Ammon's horn (tissue), 1 donor: ENCODE measurements around the gene MEF2A.

Experiments
- DNase-seq: peaks from one replicate; pipeline ENCODE4 v3.0.0-alpha.2; 2016; ENCODE audit warnings: low spot score

The MEF2A gene

DNA sequence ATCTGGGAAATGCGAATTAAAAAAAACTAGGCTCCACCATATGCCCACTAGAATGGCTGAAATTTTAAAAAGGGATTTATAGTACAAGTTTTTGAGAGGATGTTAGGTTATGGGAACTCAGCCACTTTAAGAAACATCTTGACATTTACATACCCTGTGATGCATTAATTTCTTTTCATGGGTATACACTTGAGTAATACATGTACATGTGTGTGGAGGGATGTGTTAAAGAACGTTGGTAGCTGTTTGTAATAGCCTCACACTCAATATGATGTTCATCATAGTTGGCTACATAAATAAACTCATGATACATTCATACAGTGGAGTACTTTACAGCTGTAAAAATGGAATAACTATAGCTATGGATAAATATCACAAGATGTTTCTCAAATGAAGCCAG is 40.9 kb downstream of the MEF2A start:
- no peak for DNase-seq

DNA sequence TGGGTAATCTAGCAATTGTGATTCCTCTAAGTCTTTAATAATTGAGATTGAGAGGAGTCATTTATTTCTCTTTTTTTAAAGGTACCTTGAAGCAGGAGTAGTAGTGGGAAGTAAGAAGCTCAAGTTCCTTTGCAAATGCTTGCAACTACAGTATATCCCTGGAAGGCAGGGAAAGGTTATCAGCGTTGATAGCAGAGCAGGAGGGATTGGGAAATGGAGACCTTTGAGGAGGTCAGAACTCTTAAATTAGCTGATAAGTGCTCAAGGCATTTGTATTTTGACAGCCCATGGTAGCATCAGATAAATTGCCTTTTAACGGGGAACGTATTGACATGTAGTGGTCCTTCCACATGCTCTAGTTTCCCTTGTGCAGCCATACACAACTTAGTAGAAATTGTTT is 47.7 kb downstream of the MEF2A start:
- DNase-seq = no peak

DNA sequence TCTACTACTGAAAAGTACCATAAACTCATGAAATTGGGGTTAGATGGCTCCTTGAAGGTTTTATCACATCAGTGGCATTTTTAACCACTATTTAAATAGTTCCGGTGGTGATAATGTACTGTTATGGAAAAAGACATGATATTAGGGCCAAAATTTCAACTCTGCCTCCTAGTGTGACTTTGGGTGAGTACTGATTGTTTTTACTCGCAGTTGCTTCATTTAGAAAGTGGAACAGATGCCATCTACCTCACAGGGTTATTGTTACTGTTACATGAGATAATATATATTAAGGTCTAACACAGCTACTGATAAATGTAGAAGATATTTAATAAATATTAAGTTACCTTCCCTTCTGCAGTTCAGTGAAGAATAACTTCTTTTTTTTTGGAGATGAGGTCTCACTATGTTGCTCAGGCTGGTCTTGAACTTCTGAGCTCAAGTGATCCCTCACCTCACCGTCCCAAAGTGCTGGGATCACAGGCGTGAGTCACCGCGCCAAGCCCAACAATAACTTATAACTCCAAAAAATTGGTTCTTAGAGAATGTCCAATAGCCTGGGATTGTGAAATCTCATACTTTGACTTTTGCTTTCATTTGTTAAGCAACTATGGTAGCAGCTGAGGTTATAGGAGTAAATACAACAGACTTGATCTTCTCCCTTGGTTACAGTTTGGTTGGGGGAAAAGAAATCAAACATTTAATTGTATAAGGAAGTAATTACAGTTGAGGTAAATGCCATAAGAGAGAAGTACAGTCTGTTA is 48.3 kb downstream of the MEF2A start:
- DNase-seq = no peak

DNA sequence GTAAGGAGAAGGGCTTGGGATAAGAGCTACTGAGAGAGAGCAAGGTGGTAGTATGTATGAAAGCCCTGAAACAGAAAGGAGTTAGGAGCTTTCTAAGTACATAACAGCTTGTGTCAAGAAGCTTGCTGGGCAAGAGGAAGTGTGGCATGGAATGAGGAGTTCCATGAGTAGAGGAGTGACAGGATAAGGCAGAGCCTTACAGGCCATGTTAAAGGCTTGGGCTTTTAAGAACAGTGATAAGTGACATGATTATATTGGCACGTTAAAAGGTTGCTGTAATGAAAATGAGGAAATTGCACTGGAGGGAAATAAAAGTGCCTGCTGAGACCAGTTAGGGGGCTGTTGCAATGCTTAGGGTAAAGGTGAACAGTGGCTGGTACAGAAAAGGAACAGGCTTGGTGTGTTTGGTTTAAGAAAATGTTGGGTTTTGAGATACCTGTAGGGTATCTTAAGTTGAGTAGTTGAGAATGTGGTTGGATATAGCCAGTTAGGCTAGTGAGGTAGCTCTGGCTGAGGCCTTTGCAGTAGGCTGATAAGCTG is 49.0 kb downstream of the MEF2A start:
- no peak for DNase-seq

DNA sequence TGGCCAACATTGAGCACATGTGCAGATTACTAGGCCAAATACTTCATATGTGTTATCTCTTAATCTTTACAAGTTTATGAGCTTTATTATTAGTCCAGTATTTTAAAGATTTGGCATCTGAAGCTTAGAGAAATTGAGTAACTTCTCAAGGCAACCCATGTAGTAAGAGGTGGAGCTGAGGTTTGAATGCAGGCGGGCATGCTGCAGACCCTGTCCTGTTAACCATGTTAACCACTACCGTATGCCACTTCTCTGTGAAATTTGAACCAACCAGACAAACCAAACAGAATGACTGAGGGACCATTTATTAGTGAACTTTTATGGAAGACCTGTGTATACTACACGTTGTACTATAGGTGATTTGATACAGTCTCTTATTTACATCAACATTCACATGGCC is 49.7 kb downstream of the MEF2A start:
- DNase-seq = no peak

DNA sequence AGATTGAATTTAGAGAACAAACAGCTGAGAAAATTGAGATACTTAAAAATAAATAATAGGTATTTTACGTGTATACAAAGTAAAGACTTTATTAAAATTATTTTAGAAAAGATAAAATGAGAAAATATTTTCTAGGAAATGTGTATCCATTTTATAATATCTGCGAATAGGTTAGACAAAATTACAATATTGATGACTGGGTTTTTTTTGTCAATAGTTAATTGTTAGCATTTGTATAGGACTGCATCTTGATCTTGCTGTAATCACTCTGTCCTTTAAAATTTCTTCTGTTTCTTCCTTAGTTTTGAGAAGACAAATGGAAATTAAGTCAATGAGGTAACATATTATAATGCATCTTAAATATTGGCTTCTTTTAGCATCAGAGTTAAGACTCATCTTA is 50.3 kb downstream of the MEF2A start:
- DNase-seq = no peak

DNA sequence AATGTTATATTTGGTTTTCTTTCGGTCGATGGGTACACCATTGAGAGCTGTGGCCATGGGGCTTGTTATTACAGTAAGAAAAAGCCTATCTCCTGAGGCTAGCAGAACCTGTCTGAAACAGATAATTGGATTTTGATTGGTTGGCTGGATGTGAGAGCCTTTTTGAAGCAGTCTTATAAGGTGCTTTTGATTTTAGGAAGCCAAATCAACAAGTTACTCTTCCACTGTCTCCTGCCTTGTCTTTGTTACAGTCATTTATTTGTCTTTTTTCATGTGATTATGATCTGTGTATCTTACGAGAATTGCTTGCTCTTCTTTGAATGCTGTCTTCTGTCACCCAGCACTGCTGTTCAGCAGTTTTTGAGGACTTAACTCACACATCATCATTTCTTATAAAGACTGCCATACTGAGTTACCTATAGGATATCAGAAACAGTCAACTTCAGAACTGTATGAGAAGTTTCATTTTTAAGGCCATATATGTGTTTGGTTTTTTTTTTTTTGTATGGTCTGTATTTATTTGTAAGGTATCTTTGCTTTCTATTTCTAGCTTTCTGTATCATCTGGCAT is 51.1 kb downstream of the MEF2A start:
- DNase-seq = no peak

DNA sequence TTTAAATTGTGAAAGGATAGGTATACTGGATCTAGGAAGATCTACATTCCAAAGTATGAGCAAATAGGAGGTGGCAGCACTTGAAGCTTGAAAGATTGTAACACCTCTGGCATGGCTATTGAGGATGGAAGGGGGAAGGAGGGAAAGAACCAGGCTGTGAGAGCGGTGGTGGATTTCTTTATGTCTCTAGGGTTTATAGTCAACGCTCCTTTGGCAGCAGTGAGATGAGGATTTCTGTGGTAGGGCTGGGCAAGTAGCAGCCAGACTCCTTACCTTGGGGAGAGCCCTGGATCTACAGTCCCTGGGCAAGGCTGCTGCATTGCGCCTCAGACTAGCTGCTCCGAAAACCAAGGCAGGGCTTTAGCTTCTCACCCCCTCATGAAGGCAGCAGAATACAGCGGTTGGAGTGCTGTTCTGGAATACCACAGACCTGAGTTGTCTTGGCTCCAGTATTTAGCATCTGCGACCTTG is 53.2 kb downstream of the MEF2A start:
- no peak for DNase-seq

DNA sequence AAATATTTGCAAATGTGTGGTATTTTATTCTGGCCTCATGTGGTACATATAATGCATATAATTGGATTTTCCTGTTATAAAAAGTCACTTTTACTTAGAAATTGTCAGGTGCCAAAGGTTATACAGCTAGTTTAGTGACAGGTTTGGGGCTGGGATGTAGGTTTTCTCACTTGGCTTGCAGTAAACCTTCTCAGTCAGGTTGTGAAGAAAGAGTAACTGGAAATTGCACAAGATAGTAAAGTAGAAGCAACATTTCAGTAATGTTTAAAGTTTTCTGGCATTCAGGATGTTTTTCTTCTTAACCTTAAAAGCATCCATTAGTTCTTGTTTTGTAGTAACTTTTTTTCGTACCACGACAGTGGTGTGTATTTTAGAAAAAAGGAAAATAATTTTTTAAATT is 53.9 kb downstream of the MEF2A start:
- DNase-seq = no peak

DNA sequence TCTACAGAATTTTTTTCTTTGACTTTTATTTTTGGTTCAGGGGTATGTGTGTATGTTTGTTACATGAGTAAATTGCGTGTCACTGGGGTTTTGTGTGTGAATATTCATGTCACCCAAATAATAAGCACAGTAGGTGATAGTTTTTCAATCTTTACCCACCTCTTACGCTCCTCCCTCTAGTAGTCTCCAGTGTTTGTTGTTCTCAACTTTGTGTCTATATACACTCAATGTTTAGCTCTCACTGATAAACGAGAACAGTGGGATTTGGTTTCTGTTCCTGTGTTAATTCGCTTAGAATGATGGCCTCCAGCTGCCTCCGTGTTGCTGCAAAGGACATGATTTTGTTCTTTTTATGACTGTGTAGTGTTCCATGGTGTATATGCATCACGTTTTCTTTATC is 54.4 kb downstream of the MEF2A start:
- DNase-seq = no peak

DNA sequence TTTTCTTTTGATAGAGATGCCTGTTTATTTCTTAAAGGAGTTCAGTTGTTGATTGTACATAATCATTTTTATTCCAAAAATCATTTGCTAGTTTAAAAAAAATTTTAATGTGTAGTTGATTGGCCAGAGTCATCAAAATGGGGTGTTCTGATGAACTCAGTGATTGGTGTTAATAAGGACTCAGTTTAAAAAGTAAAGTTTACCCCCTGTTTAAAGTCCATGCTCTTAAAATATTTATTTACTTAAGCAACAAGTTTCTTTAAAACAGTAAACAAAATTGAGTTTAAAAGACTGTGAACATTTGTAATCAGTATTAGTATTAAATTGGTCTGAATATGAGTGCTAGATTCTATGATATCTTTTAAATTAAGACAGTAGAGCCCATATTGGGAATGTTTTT is 56.0 kb downstream of the MEF2A start:
- DNase-seq = no peak

DNA sequence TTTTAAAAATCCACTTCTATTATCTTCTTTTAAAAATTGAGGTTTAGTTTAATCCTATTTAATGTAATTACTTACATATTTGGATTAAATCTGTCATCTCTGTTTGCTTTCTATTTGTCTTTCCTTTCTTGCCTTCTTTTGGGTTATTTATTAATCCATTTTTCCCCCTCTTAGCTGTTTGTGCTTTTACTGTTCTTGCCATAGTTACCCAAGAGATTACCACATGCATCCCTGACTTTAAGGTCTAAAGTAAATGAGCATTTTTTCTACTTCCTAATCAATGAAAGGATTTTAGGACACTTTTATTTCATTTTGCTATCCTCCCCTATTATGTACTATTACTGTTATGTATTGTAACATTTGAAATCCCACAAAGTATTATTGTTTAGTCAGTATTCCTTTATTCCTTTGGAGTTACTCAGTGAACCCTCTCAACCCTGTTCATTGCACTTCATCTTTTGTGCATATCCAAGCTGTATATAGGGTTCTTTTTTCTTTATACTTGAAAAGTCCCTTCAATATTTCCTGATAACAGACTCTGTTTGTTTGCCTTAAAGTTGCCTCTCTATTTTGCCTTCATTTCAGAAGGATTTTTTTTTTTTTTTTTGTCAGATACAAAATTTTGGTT is 62.7 kb downstream of the MEF2A start:
- no peak for DNase-seq

DNA sequence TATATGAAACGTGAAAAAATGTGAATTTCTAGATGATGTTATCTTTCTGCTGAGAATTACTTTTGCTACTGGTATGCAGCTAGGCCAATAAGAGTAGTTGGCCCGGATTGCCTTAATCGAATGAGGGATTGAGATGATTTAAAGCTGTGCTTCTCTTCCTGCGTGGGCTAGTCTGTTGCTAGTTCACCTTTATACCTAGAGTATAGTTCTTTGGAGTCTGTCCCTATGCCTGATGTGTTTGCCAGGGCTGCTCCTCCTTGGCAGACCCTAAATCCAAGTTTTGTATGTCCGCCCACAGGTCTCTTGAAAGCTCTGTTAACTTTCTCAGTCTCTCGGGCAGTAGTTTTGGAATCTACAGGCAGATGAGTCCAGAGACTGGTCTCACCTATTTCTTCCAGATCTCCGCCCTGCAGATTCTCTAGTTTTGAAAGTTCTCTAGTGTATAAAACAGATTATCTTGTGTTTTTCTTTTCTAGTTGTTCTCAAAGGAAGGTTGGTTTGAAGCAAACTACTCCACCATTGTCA is 64.9 kb downstream of the MEF2A start:
- no peak for DNase-seq

DNA sequence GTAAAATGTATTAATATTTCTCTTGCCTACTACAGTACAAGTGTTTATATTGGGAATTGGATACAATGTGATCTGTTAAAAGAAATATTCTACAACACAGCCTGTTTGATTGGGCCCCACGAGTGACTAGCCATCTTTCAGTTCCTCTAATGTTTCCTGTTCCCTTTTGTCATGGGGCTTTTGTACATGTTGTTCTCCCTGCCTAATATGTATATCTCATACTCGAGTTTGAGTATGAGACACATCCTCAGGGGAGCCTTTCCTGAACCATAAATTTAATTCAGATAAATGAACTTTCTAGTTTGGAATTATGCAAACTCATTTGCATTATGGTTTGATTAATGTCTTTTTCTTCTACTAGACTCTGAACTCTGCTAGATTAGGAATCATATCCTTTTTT is 65.5 kb downstream of the MEF2A start:
- DNase-seq = peak; percentile 47

DNA sequence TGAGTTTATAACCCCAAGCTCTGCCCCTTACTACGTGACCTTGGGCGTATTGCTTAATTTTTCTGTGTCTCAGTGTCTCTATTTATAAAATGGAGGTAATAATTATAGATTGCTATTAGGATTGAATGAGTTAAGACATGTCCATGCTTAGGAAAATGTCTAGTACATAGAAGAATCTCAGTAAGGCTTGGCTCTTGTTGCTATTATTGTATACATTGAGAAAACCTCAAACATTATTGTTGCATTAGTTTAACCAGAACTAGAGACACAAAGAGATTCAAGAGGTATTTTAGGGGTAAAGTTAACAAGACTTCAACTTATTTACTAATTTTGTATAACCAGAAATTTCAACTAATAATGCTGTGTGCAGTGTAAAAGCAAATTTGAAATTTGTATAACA is 66.7 kb downstream of the MEF2A start:
- no peak for DNase-seq

DNA sequence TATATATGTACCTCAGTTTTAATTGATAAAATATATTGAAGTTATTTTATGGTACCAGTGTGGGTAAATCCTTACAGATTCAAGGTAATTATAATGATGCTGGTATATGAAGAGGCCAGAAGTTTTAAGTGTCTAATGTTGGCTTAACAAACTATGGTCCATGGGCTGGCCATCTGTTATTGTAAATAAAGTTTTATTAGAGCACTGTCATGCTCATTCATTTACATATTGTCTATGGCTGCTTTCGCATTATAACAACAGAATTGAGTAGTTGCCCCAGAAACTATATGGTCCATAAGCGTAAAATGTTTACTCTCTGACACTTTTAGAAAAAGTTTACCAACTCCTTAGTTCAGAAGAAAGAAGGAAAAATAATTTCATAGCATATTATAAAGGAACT is 67.9 kb downstream of the MEF2A start:
- DNase-seq = no peak

DNA sequence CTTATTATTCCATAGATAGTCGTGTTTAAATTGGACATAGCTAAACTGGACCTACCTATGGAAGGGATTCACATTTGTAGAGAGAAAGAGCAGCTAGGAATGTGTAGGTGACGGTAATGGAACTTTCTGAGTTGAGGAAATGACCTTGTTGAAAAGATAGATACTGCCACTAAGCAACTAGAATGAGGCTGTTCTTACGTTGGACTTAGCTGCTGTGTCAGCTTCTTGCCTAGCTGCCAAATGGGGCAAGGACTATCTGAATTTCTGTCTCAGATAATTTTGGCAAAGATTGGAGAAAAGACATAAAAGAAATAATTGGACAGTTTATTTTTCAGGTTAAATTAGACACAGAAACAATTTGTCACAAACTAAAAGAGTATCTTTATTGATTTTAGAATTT is 68.8 kb downstream of the MEF2A start:
- DNase-seq = no peak

DNA sequence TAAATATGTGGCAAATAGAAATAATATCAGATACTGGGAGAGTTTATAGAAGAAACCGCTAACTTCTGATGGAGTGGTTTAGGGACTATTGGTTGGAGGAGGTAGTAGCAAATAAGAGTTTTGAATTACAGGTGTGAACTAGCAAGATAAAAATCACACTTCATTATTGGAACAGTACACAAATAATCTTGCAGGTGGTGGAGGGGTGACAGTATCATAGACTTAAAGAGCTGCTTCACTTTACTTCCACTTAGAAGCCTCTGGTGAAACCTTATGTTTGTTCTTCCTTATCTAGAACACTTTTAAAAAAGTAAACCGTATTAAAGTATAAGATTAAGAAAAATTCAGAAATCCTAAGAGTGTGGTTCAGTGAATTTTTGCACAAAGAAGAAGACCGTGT is 69.4 kb downstream of the MEF2A start:
- DNase-seq = no peak

DNA sequence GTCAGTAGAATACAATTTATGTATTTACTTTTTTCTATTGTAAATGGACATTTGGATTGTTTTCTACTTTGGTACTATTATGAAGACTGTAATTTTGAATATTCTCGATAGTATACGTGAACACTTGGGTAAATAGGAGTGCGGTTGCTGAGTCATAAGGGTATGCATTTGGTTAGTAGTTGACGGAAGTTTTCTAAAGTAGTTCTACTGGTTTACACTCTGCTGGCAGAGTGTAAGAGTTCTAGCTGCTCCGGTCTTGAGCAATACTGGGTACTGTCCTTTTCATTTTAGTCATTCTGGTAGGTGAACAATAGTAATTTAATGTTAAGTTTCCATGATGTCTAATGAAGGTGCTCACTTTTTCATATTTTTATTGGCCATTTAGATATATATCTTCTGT is 70.0 kb downstream of the MEF2A start:
- no peak for DNase-seq

DNA sequence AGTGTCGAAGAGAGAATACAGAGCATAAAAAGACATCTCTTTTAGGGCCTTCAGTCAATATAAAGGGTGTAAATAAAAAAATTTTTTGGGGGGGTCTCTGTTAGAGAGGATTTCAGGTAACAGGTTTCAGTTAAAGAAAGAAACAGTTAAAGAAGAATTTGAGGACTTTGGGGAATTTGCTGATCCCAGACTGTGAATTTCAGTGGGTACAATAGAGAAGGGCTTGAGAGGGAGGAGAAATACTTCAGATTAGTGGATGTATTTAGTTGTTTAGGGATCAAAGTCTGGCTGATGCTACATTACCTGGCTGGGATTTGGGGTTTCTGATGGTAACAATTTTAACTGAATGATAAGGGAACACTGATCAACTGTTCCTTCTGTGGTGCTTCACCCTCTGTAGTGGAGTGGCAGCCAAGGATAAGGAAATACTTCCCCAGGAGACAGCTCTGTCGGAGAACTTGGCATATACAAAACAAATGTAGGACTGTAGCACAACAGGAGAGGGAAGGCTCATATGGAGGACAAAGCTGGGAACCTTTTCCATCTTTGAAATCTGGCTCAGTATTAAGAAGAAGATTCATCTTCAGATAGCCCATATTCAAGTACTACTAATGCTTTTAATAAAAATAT is 79.2 kb downstream of the MEF2A start:
- DNase-seq = no peak

DNA sequence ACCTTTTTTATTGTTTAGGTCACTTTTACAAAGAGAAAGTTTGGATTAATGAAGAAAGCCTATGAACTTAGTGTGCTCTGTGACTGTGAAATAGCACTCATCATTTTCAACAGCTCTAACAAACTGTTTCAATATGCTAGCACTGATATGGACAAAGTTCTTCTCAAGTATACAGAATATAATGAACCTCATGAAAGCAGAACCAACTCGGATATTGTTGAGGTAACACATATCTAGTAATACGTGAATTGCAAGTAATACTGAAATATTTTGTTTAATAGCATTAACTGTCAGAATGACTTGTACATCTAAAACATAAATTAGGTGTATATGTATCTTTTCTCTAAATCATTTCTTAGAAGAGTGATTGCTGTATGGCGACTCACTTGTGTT is 79.8 kb downstream of the MEF2A start:
- no peak for DNase-seq

DNA sequence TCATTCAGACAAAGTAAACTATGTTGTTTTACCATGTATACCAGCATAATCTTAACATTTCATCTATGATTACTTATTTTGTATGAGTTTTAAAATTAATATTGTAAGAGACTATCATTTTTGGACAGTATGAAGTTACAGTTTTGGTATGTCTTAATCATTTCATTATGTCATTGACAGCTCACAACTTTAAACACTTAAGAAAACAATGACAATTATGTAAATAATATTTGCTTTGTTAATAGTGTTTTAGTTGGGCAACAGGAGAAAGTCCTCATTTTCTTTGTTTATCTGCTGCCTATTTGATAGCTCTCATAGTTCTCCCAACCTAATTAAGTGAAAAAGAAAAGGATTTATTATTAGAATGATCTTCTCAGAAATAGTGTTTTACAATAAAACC is 80.2 kb downstream of the MEF2A start:
- no peak for DNase-seq
